Gastrocnemius medialis (tissue), 4 donors: ENCODE measurements around the gene TMEM81.

Source experiments
- POLR2A ChIP-seq, 2 donors: fragments of 450-650 bp; IDR thresholded peaks; one replicate each; pipeline ENCODE4 v1.6.1; 2017; ENCODE audit warnings: antibody characterized with exemption in 2 of 2, mild to moderate bottlenecking in 2 of 2, moderate library complexity in 2 of 2
- TF ChIP-seq, protein P1 (sequence below), 5 experiments: fragments of 450-650 bp in 3 of 5; fragments of 200-600 bp in 2 of 5; sonication (generic) in 2 of 5; IDR thresholded peaks in 4 of 5; conservative IDR thresholded peaks in 1 of 5; 1 replicate in 4 of 5; 2 replicates in 1 of 5; pipeline ENCODE4 v1.5.1; 2016 to 2019; ENCODE audit warnings: antibody characterized with exemption in 5 of 5, mild to moderate bottlenecking in 3 of 5, moderate library complexity in 3 of 5

DNA sequence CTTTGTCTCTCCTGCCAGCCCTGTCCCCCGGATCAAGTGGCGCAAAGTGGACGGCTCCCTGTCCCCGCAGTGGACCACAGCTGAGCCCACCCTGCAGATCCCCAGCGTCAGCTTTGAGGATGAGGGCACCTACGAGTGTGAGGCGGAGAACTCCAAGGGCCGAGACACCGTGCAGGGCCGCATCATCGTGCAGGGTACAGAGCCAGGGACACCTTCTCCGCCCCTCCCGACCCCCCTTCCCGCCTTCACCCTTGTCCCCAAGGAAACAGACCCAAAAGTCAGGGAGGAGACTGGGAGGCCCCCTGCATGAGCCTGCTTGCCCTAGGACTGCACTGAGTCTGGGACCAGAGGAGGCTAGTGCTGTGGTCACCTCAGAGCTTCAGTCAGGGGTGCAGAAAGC is 23.0 kb downstream of the TMEM81 start:
- TF ChIP-seq, protein P1, sequence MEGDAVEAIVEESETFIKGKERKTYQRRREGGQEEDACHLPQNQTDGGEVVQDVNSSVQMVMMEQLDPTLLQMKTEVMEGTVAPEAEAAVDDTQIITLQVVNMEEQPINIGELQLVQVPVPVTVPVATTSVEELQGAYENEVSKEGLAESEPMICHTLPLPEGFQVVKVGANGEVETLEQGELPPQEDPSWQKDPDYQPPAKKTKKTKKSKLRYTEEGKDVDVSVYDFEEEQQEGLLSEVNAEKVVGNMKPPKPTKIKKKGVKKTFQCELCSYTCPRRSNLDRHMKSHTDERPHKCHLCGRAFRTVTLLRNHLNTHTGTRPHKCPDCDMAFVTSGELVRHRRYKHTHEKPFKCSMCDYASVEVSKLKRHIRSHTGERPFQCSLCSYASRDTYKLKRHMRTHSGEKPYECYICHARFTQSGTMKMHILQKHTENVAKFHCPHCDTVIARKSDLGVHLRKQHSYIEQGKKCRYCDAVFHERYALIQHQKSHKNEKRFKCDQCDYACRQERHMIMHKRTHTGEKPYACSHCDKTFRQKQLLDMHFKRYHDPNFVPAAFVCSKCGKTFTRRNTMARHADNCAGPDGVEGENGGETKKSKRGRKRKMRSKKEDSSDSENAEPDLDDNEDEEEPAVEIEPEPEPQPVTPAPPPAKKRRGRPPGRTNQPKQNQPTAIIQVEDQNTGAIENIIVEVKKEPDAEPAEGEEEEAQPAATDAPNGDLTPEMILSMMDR (IDR thresholded peaks at IDR 0.05 in 4 of 5, conservative IDR thresholded peaks at IDR 0.05 in 1 of 5) = no peak
- TF ChIP-seq POLR2A (IDR thresholded peaks at IDR 0.05) = no peak
